ENCODE results near the gene DNMT1.

The DNMT1 gene

DNA sequence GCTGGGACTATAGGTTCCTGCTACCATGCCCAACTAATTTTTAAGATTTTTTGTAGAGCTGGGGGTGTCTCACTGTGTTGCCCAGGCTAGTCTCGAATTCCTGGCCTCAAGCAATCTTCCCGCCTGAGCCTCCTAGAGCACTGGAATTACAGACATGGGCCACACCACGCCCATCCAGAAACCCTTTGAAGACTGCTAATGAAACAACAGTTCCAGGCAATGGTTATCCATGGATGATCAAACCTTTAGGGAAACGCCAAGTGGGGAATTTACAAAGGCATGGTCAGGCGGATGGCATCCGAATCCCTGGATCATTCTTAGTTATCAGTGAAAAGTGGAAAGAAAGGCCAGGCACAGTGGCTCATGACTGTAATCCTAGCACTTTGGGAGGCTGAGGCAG is 16.9 kb upstream of the DNMT1 start:
- TF ChIP-seq ZFP30 (CRISPR knock-in tag; IDR thresholded peaks at IDR 0.05): no peak
- no peak for TF ChIP-seq OSR1 (CRISPR knock-in tag; IDR thresholded peaks at IDR 0.05)
- TF ChIP-seq ARNTL (CRISPR knock-in tag; IDR thresholded peaks at IDR 0.05; ENCODE audit: borderline replicate concordance, low read depth): no peak
- TF ChIP-seq ZNF8 (CRISPR knock-in tag; IDR thresholded peaks at IDR 0.05): no peak
- no peak for TF ChIP-seq ESRRG (CRISPR knock-in tag; IDR thresholded peaks at IDR 0.05)
- TF ChIP-seq, protein P1, sequence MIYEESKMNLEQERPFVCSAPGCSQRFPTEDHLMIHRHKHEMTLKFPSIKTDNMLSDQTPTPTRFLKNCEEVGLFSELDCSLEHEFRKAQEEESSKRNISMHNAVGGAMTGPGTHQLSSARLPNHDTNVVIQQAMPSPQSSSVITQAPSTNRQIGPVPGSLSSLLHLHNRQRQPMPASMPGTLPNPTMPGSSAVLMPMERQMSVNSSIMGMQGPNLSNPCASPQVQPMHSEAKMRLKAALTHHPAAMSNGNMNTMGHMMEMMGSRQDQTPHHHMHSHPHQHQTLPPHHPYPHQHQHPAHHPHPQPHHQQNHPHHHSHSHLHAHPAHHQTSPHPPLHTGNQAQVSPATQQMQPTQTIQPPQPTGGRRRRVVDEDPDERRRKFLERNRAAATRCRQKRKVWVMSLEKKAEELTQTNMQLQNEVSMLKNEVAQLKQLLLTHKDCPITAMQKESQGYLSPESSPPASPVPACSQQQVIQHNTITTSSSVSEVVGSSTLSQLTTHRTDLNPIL (CRISPR knock-in tag; IDR thresholded peaks at IDR 0.05; ENCODE audit: low read depth): no peak
- ATAC-seq: no peak

DNA sequence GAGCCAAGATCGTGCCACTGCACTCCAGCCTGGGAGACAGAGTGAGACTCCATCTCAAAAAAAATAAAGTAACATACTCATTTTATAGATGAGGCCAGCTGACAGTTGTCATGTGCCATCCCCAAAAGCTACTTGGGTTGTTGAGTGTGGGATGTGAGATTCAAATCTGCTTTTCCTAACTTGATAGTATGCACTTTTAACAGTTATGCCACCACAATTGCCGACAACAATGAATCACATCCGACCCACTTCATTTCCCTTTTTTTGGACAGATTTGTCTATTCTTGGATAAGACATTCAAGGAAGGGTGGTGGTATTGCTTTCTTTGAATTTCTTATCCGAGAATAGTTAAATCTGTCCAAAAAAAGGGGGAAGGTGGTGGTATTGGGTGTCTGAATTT is 16.3 kb upstream of the DNMT1 start:
- ATAC-seq: no peak
- TF ChIP-seq SNAI2 (CRISPR knock-in tag; IDR thresholded peaks at IDR 0.05): no peak
- TF ChIP-seq GLIS3 (CRISPR knock-in tag; IDR thresholded peaks at IDR 0.05): no peak
- no peak for TF ChIP-seq ISL1 (CRISPR knock-in tag; IDR thresholded peaks at IDR 0.05)
- no peak for TF ChIP-seq BACH2 (CRISPR knock-in tag; IDR thresholded peaks at IDR 0.05; ENCODE audit: borderline replicate concordance)
- TF ChIP-seq ZC3H10 (CRISPR knock-in tag; IDR thresholded peaks at IDR 0.05): no peak
- TF ChIP-seq TOX (CRISPR knock-in tag; IDR thresholded peaks at IDR 0.05; ENCODE audit: borderline replicate concordance): no peak
- TF ChIP-seq ZNF8 (CRISPR knock-in tag; IDR thresholded peaks at IDR 0.05): no peak
- TF ChIP-seq, protein P2, sequence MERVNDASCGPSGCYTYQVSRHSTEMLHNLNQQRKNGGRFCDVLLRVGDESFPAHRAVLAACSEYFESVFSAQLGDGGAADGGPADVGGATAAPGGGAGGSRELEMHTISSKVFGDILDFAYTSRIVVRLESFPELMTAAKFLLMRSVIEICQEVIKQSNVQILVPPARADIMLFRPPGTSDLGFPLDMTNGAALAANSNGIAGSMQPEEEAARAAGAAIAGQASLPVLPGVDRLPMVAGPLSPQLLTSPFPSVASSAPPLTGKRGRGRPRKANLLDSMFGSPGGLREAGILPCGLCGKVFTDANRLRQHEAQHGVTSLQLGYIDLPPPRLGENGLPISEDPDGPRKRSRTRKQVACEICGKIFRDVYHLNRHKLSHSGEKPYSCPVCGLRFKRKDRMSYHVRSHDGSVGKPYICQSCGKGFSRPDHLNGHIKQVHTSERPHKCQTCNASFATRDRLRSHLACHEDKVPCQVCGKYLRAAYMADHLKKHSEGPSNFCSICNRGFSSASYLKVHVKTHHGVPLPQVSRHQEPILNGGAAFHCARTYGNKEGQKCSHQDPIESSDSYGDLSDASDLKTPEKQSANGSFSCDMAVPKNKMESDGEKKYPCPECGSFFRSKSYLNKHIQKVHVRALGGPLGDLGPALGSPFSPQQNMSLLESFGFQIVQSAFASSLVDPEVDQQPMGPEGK (CRISPR knock-in tag; IDR thresholded peaks at IDR 0.05; ENCODE audit: borderline replicate concordance): no peak

DNA sequence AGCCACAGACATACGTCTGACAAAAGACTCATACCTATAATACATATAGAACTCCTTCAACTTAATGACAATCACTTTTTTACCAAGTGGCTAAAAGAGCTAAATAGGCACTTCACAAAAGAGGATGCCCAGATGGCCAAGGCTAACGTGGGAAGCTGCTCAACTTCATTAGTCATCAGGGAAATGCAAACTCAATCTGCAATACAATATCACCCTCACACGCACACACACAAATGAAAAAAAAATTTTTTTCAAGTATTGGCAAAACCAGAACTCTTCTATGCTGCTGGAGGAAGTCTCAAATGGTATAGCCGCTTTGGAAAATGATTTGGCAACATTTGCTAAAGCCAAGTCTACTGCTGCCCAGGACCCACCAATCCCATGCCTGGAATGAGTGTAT is 14.6 kb upstream of the DNMT1 start:
- TF ChIP-seq ZNF8 (CRISPR knock-in tag; IDR thresholded peaks at IDR 0.05) (no peak), TOX (CRISPR knock-in tag; IDR thresholded peaks at IDR 0.05; ENCODE audit: borderline replicate concordance) (no peak), GLIS3 (CRISPR knock-in tag; IDR thresholded peaks at IDR 0.05) (no peak), TCF4 (CRISPR knock-in tag; IDR thresholded peaks at IDR 0.05; ENCODE audit: borderline replicate concordance) (no peak), ZFP30 (CRISPR knock-in tag; IDR thresholded peaks at IDR 0.05) (no peak), RARB (CRISPR knock-in tag; IDR thresholded peaks at IDR 0.05) (no peak), CSDC2 (CRISPR knock-in tag; IDR thresholded peaks at IDR 0.05) (no peak), PPARA (CRISPR knock-in tag; IDR thresholded peaks at IDR 0.05; ENCODE audit: borderline replicate concordance) (no peak), ZC3H10 (CRISPR knock-in tag; IDR thresholded peaks at IDR 0.05) (no peak), BACH2 (CRISPR knock-in tag; IDR thresholded peaks at IDR 0.05; ENCODE audit: borderline replicate concordance) (no peak), ZNF70 (CRISPR knock-in tag; IDR thresholded peaks at IDR 0.05) (no peak), ISL1 (CRISPR knock-in tag; IDR thresholded peaks at IDR 0.05) (no peak), ZNF565 (CRISPR knock-in tag; conservative IDR thresholded peaks at IDR 0.05; ENCODE audit: low read depth) (no peak), SNAI2 (CRISPR knock-in tag; IDR thresholded peaks at IDR 0.05) (no peak), ARNTL (CRISPR knock-in tag; IDR thresholded peaks at IDR 0.05; ENCODE audit: borderline replicate concordance, low read depth) (no peak), OSR1 (CRISPR knock-in tag; IDR thresholded peaks at IDR 0.05) (no peak)
- TF ChIP-seq, protein P1 (CRISPR knock-in tag; IDR thresholded peaks at IDR 0.05; ENCODE audit: low read depth): no peak
- TF ChIP-seq, protein P3, sequence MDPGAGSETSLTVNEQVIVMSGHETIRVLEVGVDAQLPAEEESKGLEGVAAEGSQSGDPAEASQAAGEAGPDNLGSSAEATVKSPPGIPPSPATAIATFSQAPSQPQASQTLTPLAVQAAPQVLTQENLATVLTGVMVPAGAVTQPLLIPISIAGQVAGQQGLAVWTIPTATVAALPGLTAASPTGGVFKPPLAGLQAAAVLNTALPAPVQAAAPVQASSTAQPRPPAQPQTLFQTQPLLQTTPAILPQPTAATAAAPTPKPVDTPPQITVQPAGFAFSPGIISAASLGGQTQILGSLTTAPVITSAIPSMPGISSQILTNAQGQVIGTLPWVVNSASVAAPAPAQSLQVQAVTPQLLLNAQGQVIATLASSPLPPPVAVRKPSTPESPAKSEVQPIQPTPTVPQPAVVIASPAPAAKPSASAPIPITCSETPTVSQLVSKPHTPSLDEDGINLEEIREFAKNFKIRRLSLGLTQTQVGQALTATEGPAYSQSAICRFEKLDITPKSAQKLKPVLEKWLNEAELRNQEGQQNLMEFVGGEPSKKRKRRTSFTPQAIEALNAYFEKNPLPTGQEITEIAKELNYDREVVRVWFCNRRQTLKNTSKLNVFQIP (CRISPR knock-in tag; IDR thresholded peaks at IDR 0.05; ENCODE audit: borderline replicate concordance, low read depth): no peak
- TF ChIP-seq, protein P2 (CRISPR knock-in tag; IDR thresholded peaks at IDR 0.05; ENCODE audit: borderline replicate concordance): no peak
- TF ChIP-seq, protein P4, sequence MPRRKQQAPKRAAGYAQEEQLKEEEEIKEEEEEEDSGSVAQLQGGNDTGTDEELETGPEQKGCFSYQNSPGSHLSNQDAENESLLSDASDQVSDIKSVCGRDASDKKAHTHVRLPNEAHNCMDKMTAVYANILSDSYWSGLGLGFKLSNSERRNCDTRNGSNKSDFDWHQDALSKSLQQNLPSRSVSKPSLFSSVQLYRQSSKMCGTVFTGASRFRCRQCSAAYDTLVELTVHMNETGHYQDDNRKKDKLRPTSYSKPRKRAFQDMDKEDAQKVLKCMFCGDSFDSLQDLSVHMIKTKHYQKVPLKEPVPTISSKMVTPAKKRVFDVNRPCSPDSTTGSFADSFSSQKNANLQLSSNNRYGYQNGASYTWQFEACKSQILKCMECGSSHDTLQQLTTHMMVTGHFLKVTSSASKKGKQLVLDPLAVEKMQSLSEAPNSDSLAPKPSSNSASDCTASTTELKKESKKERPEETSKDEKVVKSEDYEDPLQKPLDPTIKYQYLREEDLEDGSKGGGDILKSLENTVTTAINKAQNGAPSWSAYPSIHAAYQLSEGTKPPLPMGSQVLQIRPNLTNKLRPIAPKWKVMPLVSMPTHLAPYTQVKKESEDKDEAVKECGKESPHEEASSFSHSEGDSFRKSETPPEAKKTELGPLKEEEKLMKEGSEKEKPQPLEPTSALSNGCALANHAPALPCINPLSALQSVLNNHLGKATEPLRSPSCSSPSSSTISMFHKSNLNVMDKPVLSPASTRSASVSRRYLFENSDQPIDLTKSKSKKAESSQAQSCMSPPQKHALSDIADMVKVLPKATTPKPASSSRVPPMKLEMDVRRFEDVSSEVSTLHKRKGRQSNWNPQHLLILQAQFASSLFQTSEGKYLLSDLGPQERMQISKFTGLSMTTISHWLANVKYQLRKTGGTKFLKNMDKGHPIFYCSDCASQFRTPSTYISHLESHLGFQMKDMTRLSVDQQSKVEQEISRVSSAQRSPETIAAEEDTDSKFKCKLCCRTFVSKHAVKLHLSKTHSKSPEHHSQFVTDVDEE (CRISPR knock-in tag; IDR thresholded peaks at IDR 0.05): no peak
- 0 out of 3 replicates have a peak, but pooled peaks have one; percentile 29 for ATAC-seq

Data from SK-N-SH treated with all-trans-retinoic acid at 6 μM for 48 hours (cell line).